ENCODE measurements around the gene LBR.

GRCh38 chr1:225441314-225442122 is 13.7 kb upstream of the LBR start:
- TF ChIP-seq CTCF (IDR thresholded peaks at IDR 0.05) (no peak), POLR2A (IDR thresholded peaks at IDR 0.05) (no peak)
